Omental fat pad (tissue), 4 donors: ENCODE measurements around the gene PRMT3. TPM values are rescaled to one million over a fixed set of nuclear protein-coding genes. Genes with fewer than 3 reads are reported as not detected.
"Not testable (repeated sequence)": the region's sequence is repeated elsewhere in the genome, so short reads cannot be mapped to it uniquely, and the experiment has no call there.

ENCODE experiments used
- ATAC-seq: fragments of 150-250 bp; one replicate; pipeline ENCODE4 v1.9.1; 2016; ENCODE audit warnings: mild to moderate bottlenecking, moderate library complexity; ENCODE audit not compliant: low FRiP score
- DNase-seq: peaks from one replicate; pipeline ENCODE4 v3.0.0-alpha.2; 2019; ENCODE audit warnings: low spot score
- CTCF ChIP-seq, 3 donors: fragments of 450-650 bp; IDR thresholded peaks; one replicate each; pipeline ENCODE4 v1.5.1; 2016 to 2017; ENCODE audit warnings: antibody characterized with exemption in 3 of 3, mild to moderate bottlenecking in 3 of 3, moderate library complexity in 2 of 3
- total RNA-seq, 4 donors: library from RNA; depleted of rRNA; stranded (reverse); fragments of >200 nt; gene quantifications; one replicate each; pipeline ENCODE4 v1.1.0, GENCODE V29; 2016

The PRMT3 gene
- total RNA-seq, 4 donors from 2014 or later, result 13.8 to 21.0 (median 16.0) TPM

DNA sequence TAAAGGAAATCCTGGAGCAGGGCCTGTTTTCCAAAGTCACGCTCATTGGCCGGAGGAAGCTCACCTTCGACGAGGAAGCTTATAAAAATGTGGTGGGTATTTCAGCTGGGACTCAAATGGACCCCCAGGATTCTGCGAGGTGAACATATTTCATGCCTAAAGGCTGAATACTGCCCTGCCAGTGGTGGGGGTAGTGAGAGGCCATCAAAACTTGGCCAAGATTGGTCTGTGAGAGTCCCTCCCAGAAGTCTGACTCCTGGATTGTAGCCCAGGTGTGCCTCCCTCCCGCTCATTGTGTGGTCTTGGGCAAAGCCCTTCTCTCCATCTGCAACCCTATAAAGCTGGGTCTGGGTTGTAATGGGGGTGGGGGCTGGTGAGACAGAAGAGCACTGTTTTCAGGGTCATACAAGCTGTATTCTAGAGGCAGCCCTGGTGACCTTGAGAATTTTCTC, 23.1 kb upstream of the PRMT3 start:
- TF ChIP-seq CTCF (IDR thresholded peaks at IDR 0.05), result no peak
- DNase-seq (no peak), ATAC-seq (no peak)

- DNase-seq, ATAC-seq: not testable (repeated sequence)
These were observed 22.1 kb upstream of the PRMT3 start for GRCh38 chr11:20365465-20365864.

GRCh38 chr11:20367313-20367948, 20.1 kb upstream of the PRMT3 start:
- ATAC-seq, result peak; percentile 75
- no peak for DNase-seq
- no peak for TF ChIP-seq CTCF (IDR thresholded peaks at IDR 0.05)

GRCh38 chr11:20368438-20368837, 19.1 kb upstream of the PRMT3 start:
- TF ChIP-seq CTCF (IDR thresholded peaks at IDR 0.05), result no peak
- DNase-seq (no peak), ATAC-seq (no peak)

DNA sequence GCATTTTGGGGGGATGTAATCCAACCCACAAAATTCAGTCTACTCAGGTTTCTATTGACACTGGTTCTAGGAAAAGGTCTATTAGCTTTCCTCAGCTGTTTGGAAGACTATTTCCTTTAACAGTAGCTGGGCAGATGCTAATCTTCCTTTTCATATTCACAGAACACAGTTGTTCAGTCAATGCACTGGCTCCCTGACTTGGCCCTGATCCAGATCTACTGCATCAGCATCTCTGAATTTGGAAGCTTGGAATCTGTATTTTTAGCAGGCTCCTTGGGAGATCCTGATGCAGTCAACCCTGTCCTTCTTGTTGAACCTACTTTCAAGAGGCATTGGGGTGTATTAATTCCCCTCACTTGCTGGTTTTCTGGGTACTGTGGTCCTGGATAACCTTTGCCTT, 17.7 kb upstream of the PRMT3 start:
- no peak for TF ChIP-seq CTCF (IDR thresholded peaks at IDR 0.05)
- ATAC-seq (no peak), DNase-seq (no peak)

- DNase-seq, result no peak
- ATAC-seq, result no peak
- no peak for TF ChIP-seq CTCF (IDR thresholded peaks at IDR 0.05)
These were observed 15.4 kb upstream of the PRMT3 start for GRCh38 chr11:20372081-20372626.

- ATAC-seq (no peak), DNase-seq (no peak)
- TF ChIP-seq CTCF (IDR thresholded peaks at IDR 0.05), result no peak
These were observed 14.4 kb upstream of the PRMT3 start for GRCh38 chr11:20373147-20373546.
